Measurements from ENCODE around the gene SPEG.
A peak's percentile ranks its signal among the peaks of the same experiment; 100 is the strongest.

Gene SPEG

GRCh38 chr2:219517954-219518778, 83.5 kb downstream of the SPEG start:
- no peak for DNase-seq

- DNase-seq, result no peak
These were observed 84.9 kb downstream of the SPEG start for GRCh38 chr2:219519526-219519916.

- no peak for DNase-seq
These were observed 85.4 kb downstream of the SPEG start for GRCh38 chr2:219520079-219520478.

GRCh38 chr2:219521066-219521880, 86.6 kb downstream of the SPEG start:
- no peak for DNase-seq

GRCh38 chr2:219522111-219523030, 87.7 kb downstream of the SPEG start:
- no peak for DNase-seq

GRCh38 chr2:219523031-219523671, 88.5 kb downstream of the SPEG start:
- no peak for DNase-seq

GRCh38 chr2:219524817-219525216, 90.2 kb downstream of the SPEG start:
- DNase-seq, result no peak

- no peak for DNase-seq
These were observed 91.0 kb downstream of the SPEG start for GRCh38 chr2:219525533-219526232.

- no peak for DNase-seq
These were observed 91.9 kb downstream of the SPEG start for GRCh38 chr2:219526320-219527075.

- no peak for DNase-seq
These were observed 92.4 kb downstream of the SPEG start for GRCh38 chr2:219527076-219527394.

- DNase-seq, result no peak
These were observed 92.8 kb downstream of the SPEG start for GRCh38 chr2:219527472-219527871.

GRCh38 chr2:219530048-219530963, 95.7 kb downstream of the SPEG start:
- peak; percentile 79 for DNase-seq

GRCh38 chr2:219531639-219532377, 97.2 kb downstream of the SPEG start:
- DNase-seq, result no peak

- DNase-seq, result no peak
These were observed 97.7 kb downstream of the SPEG start for GRCh38 chr2:219532378-219532649.

GRCh38 chr2:219533930-219534661, 99.5 kb downstream of the SPEG start:
- DNase-seq, result no peak

- no peak for DNase-seq
These were observed 101.8 kb downstream of the SPEG start for GRCh38 chr2:219536425-219536824.

- no peak for DNase-seq
These were observed 102.3 kb downstream of the SPEG start for GRCh38 chr2:219536967-219537366.

GRCh38 chr2:219537657-219538488, 103.2 kb downstream of the SPEG start:
- DNase-seq, result no peak
